GM13977 (cell line): Measurements from ENCODE around the gene NCOA4.
"Not testable (repeated sequence)": the region's sequence is repeated elsewhere in the genome, so short reads cannot be mapped to it uniquely, and the experiment has no call there.

ENCODE experiments used
- DNase-seq: peaks from one replicate; pipeline ENCODE4 v3.0.0; 2012; ENCODE audit warnings: low spot score
- in situ Hi-C: fragments of 300-500 bp; cut with MboI; formaldehyde crosslinking; loops from one replicate; pipeline ENCODE4 v1.12.0; 2022; ENCODE audit warnings: low sequenced_read_pairs, low pct_unique_long_range_greater_than_20kb, mixed read lengths, inconsistent platforms; ENCODE audit not compliant: unreplicated experiment
- TF ChIP-seq, protein P1 (sequence below): IDR thresholded peaks from 2 replicates; pipeline ENCODE4 v1.5.1; 2012; ENCODE audit warnings: mild to moderate bottlenecking, control low read depth; ENCODE audit not compliant: insufficient read depth; ENCODE audit errors: extremely low read depth, missing control alignments

Gene NCOA4

GRCh38 chr10:46002916-46003693 is 27.3 kb downstream of the NCOA4 start:
- in situ Hi-C loops = no loop called here
- TF ChIP-seq, protein P1, sequence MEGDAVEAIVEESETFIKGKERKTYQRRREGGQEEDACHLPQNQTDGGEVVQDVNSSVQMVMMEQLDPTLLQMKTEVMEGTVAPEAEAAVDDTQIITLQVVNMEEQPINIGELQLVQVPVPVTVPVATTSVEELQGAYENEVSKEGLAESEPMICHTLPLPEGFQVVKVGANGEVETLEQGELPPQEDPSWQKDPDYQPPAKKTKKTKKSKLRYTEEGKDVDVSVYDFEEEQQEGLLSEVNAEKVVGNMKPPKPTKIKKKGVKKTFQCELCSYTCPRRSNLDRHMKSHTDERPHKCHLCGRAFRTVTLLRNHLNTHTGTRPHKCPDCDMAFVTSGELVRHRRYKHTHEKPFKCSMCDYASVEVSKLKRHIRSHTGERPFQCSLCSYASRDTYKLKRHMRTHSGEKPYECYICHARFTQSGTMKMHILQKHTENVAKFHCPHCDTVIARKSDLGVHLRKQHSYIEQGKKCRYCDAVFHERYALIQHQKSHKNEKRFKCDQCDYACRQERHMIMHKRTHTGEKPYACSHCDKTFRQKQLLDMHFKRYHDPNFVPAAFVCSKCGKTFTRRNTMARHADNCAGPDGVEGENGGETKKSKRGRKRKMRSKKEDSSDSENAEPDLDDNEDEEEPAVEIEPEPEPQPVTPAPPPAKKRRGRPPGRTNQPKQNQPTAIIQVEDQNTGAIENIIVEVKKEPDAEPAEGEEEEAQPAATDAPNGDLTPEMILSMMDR = no peak
- DNase-seq = no peak

DNA sequence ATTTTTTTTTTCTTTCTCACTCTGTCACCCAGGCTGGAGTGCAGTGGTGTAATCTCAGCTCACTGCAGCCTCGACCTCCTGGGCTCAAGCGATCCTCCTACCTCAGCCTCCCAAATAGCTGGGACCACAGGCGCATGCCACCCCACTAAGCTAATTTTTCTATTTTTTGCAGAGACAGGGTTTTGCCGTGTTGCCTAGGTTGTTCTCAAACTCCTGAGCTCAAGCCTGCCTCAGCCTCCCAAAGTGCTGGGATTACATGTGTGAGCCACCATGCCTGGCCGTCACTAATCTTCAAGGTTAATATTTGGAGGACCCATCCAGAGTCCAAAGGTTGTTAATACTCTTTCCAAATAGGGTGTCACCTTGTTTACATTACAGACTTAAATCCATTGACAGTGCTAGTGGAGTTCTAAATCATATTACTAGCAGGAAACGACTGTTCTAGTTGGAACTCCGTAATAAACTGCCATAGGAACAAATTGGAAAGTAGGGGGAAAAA is 28.2 kb downstream of the NCOA4 start:
- in situ Hi-C loops, DNase-seq: not testable (repeated sequence)

DNA sequence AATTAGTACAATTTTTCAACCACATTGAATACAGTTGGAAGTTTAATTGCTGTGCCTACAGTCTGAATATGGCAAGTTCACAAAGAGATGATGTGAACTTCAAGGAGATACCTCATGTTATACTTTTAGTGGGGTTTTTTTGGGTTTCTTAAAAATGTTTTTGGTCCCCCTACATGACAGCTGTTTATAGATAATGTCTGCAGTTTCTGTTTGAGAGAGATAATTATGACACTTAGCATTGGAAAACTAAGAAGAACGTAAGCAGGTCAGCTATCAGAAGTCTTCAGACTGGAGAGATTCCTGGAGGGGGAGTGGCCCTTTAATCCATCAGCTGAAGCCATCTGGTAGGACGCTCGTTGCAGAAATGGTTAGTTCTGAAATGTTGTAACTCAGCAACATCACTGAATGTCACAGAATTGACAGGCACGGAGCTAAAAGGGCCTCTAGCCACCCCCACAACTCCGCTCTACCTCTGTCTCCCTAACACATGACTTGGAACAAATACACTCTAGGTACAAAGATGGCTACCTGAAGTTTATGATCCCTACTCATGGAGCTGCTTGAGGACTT is 29.2 kb downstream of the NCOA4 start:
- DNase-seq = no peak
- in situ Hi-C loops = no loop called here
- TF ChIP-seq, protein P1 = no peak

DNA sequence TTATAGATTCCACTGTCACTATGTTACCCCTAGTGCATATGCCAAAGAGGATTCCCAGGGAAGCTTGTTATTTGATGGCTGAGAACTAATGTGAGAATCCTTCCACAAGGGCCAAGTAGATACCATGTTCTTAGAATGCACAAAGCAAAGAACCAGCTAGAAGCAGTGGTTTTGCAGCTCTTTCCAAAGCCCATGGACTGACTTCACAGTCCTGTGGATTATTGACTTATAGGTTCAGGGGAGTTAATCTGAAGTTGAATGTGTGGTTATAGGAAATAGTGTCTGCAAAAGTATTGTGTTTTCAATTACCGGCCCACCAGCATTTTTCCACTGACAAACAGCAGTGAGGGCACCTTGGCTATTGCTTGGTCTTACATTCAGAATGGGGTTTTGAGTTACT is 29.9 kb downstream of the NCOA4 start:
- in situ Hi-C loops = no loop called here

DNA sequence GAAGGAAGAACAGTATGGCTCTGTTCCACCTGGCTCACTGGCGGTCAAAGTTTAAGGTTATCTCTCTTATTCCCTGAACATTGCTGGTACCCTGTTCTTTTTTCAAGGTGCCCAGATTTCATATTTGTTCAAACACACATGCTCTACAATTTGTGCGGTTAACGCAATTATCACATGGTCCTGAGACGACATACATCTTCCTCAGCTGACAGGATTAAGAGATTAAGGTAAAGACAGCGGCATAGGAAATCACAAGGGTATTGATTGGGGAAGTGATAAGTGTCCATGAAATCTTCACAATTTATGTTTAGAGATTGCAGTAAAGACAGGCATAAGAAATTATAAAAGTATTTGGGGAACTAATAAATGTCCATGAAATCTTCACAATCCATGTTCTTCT is 30.5 kb downstream of the NCOA4 start:
- DNase-seq, in situ Hi-C loops: not testable (repeated sequence)

More for the DNA sequence above, 29.9 kb downstream of the NCOA4 start:
- DNase-seq = no peak
- TF ChIP-seq, protein P1 = no peak

DNA sequence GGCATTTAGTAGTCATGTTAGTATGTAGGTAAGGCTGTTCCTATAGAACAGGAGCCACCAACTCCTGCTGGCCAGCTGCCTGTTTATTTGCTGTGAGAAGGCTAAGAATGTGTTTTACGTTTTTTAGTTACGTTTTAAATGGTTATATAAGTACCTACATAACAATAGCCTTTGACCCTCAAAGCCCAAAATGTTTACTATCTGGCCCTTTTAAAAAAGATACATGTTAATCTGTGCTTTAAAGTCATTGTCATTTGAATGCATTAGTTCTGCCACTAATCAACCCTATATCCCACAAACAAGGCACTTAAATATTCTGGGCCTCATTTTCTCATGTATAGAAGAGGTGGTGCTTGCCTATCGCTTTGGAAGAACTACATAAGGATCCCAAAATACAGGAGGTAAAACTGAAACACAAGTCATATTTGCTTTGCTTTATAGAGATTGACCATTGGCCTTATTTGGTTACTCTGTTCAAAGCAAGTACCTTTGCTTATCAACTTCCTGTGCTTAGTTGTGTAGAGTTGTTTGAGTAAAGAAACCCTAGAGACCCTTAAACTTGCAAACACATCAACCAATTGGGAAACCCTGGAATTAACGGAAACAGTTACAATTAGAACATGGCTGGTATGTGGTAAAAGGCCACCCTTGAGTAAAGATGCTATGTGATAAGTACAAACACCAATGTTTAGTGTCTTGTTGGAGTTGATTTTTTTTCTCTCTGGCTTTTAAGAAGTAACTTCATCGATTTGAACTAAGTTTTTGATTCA is 32.2 kb downstream of the NCOA4 start:
- in situ Hi-C loops = no loop called here
- TF ChIP-seq, protein P1 = no peak
- DNase-seq = no peak

GRCh38 chr10:45997557-45997956 is 32.9 kb downstream of the NCOA4 start:
- TF ChIP-seq, protein P1 = no peak
- in situ Hi-C loops = no loop called here
- DNase-seq = no peak

GRCh38 chr10:45985590-45985989 is 44.8 kb downstream of the NCOA4 start:
- in situ Hi-C loops, DNase-seq: not testable (repeated sequence)

GRCh38 chr10:45984473-45984872 is 46.0 kb downstream of the NCOA4 start:
- in situ Hi-C loops, DNase-seq: not testable (repeated sequence)
